K562 (cell line): ENCODE measurements around the gene SP6. TPM values are rescaled to one million over a fixed set of nuclear protein-coding genes. Genes with fewer than 3 reads are reported as not detected.

Experiments
- ARID3B ChIP-seq: fragments of 250-450 bp; sonication (Bioruptor Pico); IDR thresholded peaks from 2 replicates; pipeline ENCODE4 v1.4.0; 2020; ENCODE audit warnings: borderline replicate concordance
- ATF2 ChIP-seq: sonication (generic); formaldehyde crosslinking; IDR thresholded peaks from 2 replicates; pipeline ENCODE4 v1.8.1; 2022; ENCODE audit warnings: missing genetic modification reagents
- BCLAF1 ChIP-seq, 2 experiments: fragments of 450-650 bp in 1 of 2; IDR thresholded peaks; 2 replicates each; pipeline ENCODE4 v1.6.1; 2011 to 2017; ENCODE audit warnings: low read depth in 2 of 2, antibody characterized with exemption in 1 of 2, borderline replicate concordance in 1 of 2, low read length in 1 of 2, mild to moderate bottlenecking in 1 of 2, mixed read lengths in 1 of 2; ENCODE audit not compliant: control insufficient read depth in 1 of 2
- ELF2 ChIP-seq: fragments of 250-450 bp; sonication (Bioruptor Pico); IDR thresholded peaks from 2 replicates; pipeline ENCODE4 v1.5.0; 2021; ENCODE audit warnings: mild to moderate bottlenecking
- ESRRA ChIP-seq: fragments of 450-650 bp; IDR thresholded peaks from 2 replicates; pipeline ENCODE4 v1.6.1; 2014; ENCODE audit warnings: low read depth, mild to moderate bottlenecking, moderate library complexity, borderline replicate concordance
- MCM5 ChIP-seq: fragments of 450-650 bp; IDR thresholded peaks from 2 replicates; pipeline ENCODE4 v1.6.1; 2016; ENCODE audit warnings: low read depth
- NFYB ChIP-seq: IDR thresholded peaks from 2 replicates; pipeline ENCODE4 v1.6.1; 2011; ENCODE audit warnings: mild to moderate bottlenecking, moderate library complexity; ENCODE audit not compliant: insufficient read length; ENCODE audit errors: extremely low read depth
- RAD51 ChIP-seq: fragments of 450-650 bp; IDR thresholded peaks from 2 replicates; pipeline ENCODE4 v1.7.1; 2016; ENCODE audit warnings: low read depth, mild to moderate bottlenecking, borderline replicate concordance
- SMAD4 ChIP-seq: fragments of 250-450 bp; sonication (Bioruptor Pico); conservative IDR thresholded peaks from 2 replicates; pipeline ENCODE4 v1.8.0; 2021; ENCODE audit warnings: inconsistent platforms, mild to moderate bottlenecking, moderate library complexity
- SMARCA5 ChIP-seq: fragments of 450-650 bp; IDR thresholded peaks from 2 replicates; pipeline ENCODE4 v1.6.1; 2016
- TOE1 ChIP-seq, 2 experiments: fragments of 450-650 bp in 1 of 2; sonication (generic) in 1 of 2; formaldehyde crosslinking in 1 of 2; IDR thresholded peaks; 2 replicates each; pipeline versions ENCODE4 v1.7.1 to v1.8.0; 2016 to 2022; ENCODE audit warnings: borderline replicate concordance in 2 of 2, mild to moderate bottlenecking in 2 of 2, antibody characterized with exemption in 1 of 2, inconsistent platforms in 1 of 2, low read depth in 1 of 2, missing genetic modification reagents in 1 of 2, moderate library complexity in 1 of 2
- ZBTB1 ChIP-seq: sonication (generic); formaldehyde crosslinking; IDR thresholded peaks from 2 replicates; pipeline ENCODE4 v1.8.1; 2023; ENCODE audit warnings: missing genetic modification reagents, low read depth, mild to moderate bottlenecking, borderline replicate concordance
- ZNF23 ChIP-seq: fragments of 250-450 bp; sonication (Bioruptor Pico); IDR thresholded peaks from 2 replicates; pipeline ENCODE4 v1.4.0; 2020; ENCODE audit warnings: mild to moderate bottlenecking
- ZNF57 ChIP-seq: fragments of 450-650 bp; formaldehyde crosslinking; IDR thresholded peaks from 2 replicates; pipeline ENCODE4 v1.4.0; 2020; ENCODE audit warnings: mild to moderate bottlenecking, moderate library complexity
- ZNF592 ChIP-seq: fragments of 450-650 bp; IDR thresholded peaks from 2 replicates; pipeline ENCODE4 v1.6.1; 2017; ENCODE audit warnings: antibody characterized with exemption, mild to moderate bottlenecking
- polyA plus RNA-seq, 8 experiments: library from polyadenylated mRNA; depleted of rRNA in 4 of 8; stranded (reverse) in 5 of 8; unstranded in 3 of 8; fragments of >200 nt; fragmentation: Nextera tagmentation in 2 of 8; fragmentation: Illumina TruSeq in 1 of 8; extraction: Ambion mirVana in 2 of 8; extraction: Trizol in 1 of 8; gene quantifications; 2 replicates each; pipeline versions ENCODE4 v1.2.1 to v1.2.3, GENCODE V29; 2011 to 2014; ENCODE audit warnings: inconsistent platforms in 1 of 8, missing spikeins in 1 of 8
- total RNA-seq, 7 experiments: library from RNA; depleted of rRNA in 6 of 7; stranded (reverse); fragments of >200 nt in 6 of 7; fragmentation: Illumina TruSeq in 2 of 7; extraction: Trizol in 2 of 7; gene quantifications; 2 replicates each; pipeline versions ENCODE4 v1.2.1 to v1.2.3, GENCODE V29; 2011 to 2021; ENCODE audit warnings: low replicate concordance in 1 of 7

Gene SP6
- total and polyA plus RNA-seq, 9 of the 15 experiments (the other 6 are each of a cell fraction or from before 2014, with no cell fraction given) = 0.11 to 7.9 (median 2.2) TPM

- no peak for TF ChIP-seq ARID3B (CRISPR knock-in tag)
- no peak for TF ChIP-seq BCLAF1 (IDR thresholded peaks at IDR 0.05; ENCODE audit: borderline replicate concordance in 1 of 2, control insufficient read depth in 1 of 2, low read depth in 2 of 2, low read length in 1 of 2)
- TF ChIP-seq NFYB = no peak
- TF ChIP-seq ZNF592 = 0 out of 2 replicates have a peak, but pooled peaks have one; percentile 60
- no peak for TF ChIP-seq MCM5
- no peak for TF ChIP-seq SMARCA5
- TF ChIP-seq ELF2 (CRISPR knock-in tag) = no peak
- TF ChIP-seq ESRRA = no peak
- TF ChIP-seq ZNF57 (CRISPR knock-in tag) = no peak
- TF ChIP-seq ZNF23 (CRISPR knock-in tag) = peak; percentile 43; the same call in 1 of the 2 replicates
- TF ChIP-seq ZBTB1 = no peak; the same call in 1 of the 2 replicates
- no peak for TF ChIP-seq ATF2
- peak; percentile 60; the same call in 1 of the 2 replicates for TF ChIP-seq SMAD4 (CRISPR knock-in tag)
- no peak; the same call in 1 of the 2 replicates for TF ChIP-seq TOE1 (IDR thresholded peaks at IDR 0.05; ENCODE audit: borderline replicate concordance)
- no peak for TF ChIP-seq TOE1 (CRISPR knock-in tag; IDR thresholded peaks at IDR 0.05; ENCODE audit: borderline replicate concordance, low read depth)
- TF ChIP-seq RAD51 = no peak
Measured at GRCh38 chr17:47850692-47851573, at the start of gene SP6 (continued).
